ENCODE results near the gene CELF1.

CELF1 gene

GRCh38 chr11:47587723-47588326 is 34.9 kb upstream of the CELF1 start:
- TF ChIP-seq EGR1 (IDR thresholded peaks at IDR 0.05) (no peak), USF1 (IDR thresholded peaks at IDR 0.05) (no peak), NFIC (IDR thresholded peaks at IDR 0.05) (no peak), REST (IDR thresholded peaks at IDR 0.05; ENCODE audit: low read depth) (no peak), RAD21 (IDR thresholded peaks at IDR 0.05; ENCODE audit: low read depth) (no peak), CREB1 (IDR thresholded peaks at IDR 0.05; ENCODE audit: low read depth) (no peak), EP300 (IDR thresholded peaks at IDR 0.05; ENCODE audit: borderline replicate concordance) (no peak), TEAD4 (IDR thresholded peaks at IDR 0.05) (no peak), ZBTB7A (IDR thresholded peaks at IDR 0.05; ENCODE audit: low read depth) (no peak), TAF1 (IDR thresholded peaks at IDR 0.05; ENCODE audit: low read depth) (no peak), FOXM1 (IDR thresholded peaks at IDR 0.05; ENCODE audit: borderline replicate concordance, low read depth) (no peak), YY1 (IDR thresholded peaks at IDR 0.05; ENCODE audit: low read depth) (no peak), TCF12 (IDR thresholded peaks at IDR 0.05; ENCODE audit: low read depth) (no peak)

GRCh38 chr11:47587039-47587716 is 34.2 kb upstream of the CELF1 start:
- TF ChIP-seq TCF12 (IDR thresholded peaks at IDR 0.05; ENCODE audit: low read depth), result no peak
- TF ChIP-seq REST (IDR thresholded peaks at IDR 0.05; ENCODE audit: low read depth), result no peak
- no peak for TF ChIP-seq RAD21 (IDR thresholded peaks at IDR 0.05; ENCODE audit: low read depth)
- no peak for TF ChIP-seq EP300 (IDR thresholded peaks at IDR 0.05; ENCODE audit: borderline replicate concordance)
- no peak for TF ChIP-seq EGR1 (IDR thresholded peaks at IDR 0.05)
- no peak for TF ChIP-seq CREB1 (IDR thresholded peaks at IDR 0.05; ENCODE audit: low read depth)
- no peak for TF ChIP-seq TAF1 (IDR thresholded peaks at IDR 0.05; ENCODE audit: low read depth)

GRCh38 chr11:47586098-47586855 is 33.3 kb upstream of the CELF1 start, which contains the start of gene FAM180B:
Gene FAM180B, plus strand, starts transcription at chr11:47586678. Its CDS starts 91 bp downstream, at chr11:47586769.
- TF ChIP-seq REST (IDR thresholded peaks at IDR 0.05; ENCODE audit: low read depth) (no peak), MAX (IDR thresholded peaks at IDR 0.05) (no peak), CREB1 (IDR thresholded peaks at IDR 0.05; ENCODE audit: low read depth) (no peak), FOXM1 (IDR thresholded peaks at IDR 0.05; ENCODE audit: borderline replicate concordance, low read depth) (no peak), TCF12 (IDR thresholded peaks at IDR 0.05; ENCODE audit: low read depth) (no peak), ZBTB7A (IDR thresholded peaks at IDR 0.05; ENCODE audit: low read depth) (no peak)

- TF ChIP-seq FOXM1 (IDR thresholded peaks at IDR 0.05; ENCODE audit: borderline replicate concordance, low read depth), result no peak
- TF ChIP-seq YY1 (IDR thresholded peaks at IDR 0.05; ENCODE audit: low read depth), result no peak
- TF ChIP-seq NFIC (IDR thresholded peaks at IDR 0.05), result no peak
- no peak for TF ChIP-seq ZBTB7A (IDR thresholded peaks at IDR 0.05; ENCODE audit: low read depth)
- TF ChIP-seq USF1 (IDR thresholded peaks at IDR 0.05), result no peak
- no peak for TF ChIP-seq CEBPB (IDR thresholded peaks at IDR 0.05)
- no peak for TF ChIP-seq EP300 (IDR thresholded peaks at IDR 0.05; ENCODE audit: borderline replicate concordance)
- no peak for TF ChIP-seq CREB1 (IDR thresholded peaks at IDR 0.05; ENCODE audit: low read depth)
- no peak for TF ChIP-seq TEAD4 (IDR thresholded peaks at IDR 0.05)
- TF ChIP-seq RAD21 (IDR thresholded peaks at IDR 0.05; ENCODE audit: low read depth), result no peak
- TF ChIP-seq EGR1 (IDR thresholded peaks at IDR 0.05), result no peak
These were observed 30.9 kb upstream of the CELF1 start for GRCh38 chr11:47583844-47584243.

All from Ishikawa (cell line).